ENCODE measurements around the gene MAP9. TPM values are rescaled to one million over a fixed set of nuclear protein-coding genes. Genes with fewer than 3 reads are reported as not detected.

Gene MAP9
- polyA plus RNA-seq, 1 experiment = 3.3 TPM

DNA sequence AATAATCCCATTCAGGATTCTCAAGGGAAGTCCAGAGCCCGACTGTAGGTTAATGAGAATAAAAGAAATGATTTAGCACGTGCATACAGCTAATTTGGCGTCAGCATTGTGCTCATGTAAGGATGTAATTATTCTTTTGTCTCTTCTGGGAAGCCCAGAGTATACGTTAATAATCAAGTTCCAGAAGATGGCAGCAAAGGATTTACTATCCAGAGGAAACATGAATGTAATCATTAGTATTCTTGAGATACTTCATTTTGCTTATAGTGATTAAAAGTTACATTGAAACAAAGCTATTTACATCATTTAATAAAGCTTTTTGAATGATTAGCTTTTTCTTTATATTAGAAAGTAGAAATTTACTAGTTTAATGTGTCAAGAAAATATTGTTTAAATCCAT is 27.1 kb upstream of the MAP9 start:
- TF ChIP-seq CTCF (IDR thresholded peaks at IDR 0.05; ENCODE audit: insufficient read depth, low read depth, low read length) = 0 out of 2 replicates have a peak, but pooled peaks have one; percentile 21
- POLR2A ChIA-PET = no interaction called here

GRCh38 chr4:155402941-155403340 is 26.2 kb upstream of the MAP9 start:
- CTCF ChIA-PET = interaction anchor here (0.7 to 2.9 kb wide), 5 partner anchors 11 to 696 kb away, joined by 3 to 8 read pairs (median 3); no protein-coding TSS in a partner anchor
- Histone ChIP-seq H3K27me3 (ENCODE audit: control insufficient read depth, insufficient read depth, low read length) (no peaks in the 10 kb centered on the region), H3K4me3 (ENCODE audit: low read depth, low read length) (no peak overlapping the region), H3K36me3 (ENCODE audit: control insufficient read depth, insufficient read depth, low read length) (no peaks in the 10 kb centered on the region)
- no peak for TF ChIP-seq CTCF (IDR thresholded peaks at IDR 0.05; ENCODE audit: insufficient read depth, low read depth, low read length)
- DNase-seq (ENCODE audit: low read depth) = no peak
- POLR2A ChIA-PET = no interaction called here

More for the DNA sequence above, 27.1 kb upstream of the MAP9 start:
- Histone ChIP-seq H3K4me3 (ENCODE audit: low read depth, low read length) (no peak overlapping the region), H3K36me3 (ENCODE audit: control insufficient read depth, insufficient read depth, low read length) (no peaks in the 10 kb centered on the region), H3K27me3 (ENCODE audit: control insufficient read depth, insufficient read depth, low read length) (no peaks in the 10 kb centered on the region)
- CTCF ChIA-PET = interaction anchor here (0.6 to 2.9 kb wide), 7 partner anchors 10 to 688 kb away, joined by 3 to 8 read pairs (median 4); partner anchors contain the start of gene CTSO
- no peak for DNase-seq (ENCODE audit: low read depth)

DNA sequence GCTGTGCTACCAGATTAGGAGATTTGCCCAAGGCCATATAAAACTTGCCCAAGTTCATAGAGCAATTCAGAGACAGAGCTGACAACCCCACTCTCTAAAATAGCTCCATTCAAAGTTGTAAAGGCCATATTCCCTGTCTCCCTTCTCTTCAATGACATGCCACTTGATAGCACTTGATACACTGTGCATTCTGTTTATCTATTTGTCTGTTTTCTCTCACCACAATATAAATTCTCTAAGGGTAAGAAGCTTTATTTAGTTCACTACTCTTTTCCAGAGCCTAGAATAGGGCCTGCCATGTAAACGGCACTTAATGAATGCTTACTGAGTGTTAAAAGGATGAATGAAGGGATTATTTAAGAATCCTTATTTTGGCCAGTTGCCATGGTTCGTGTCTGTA is 24.1 kb upstream of the MAP9 start:
- ChIA-PET CTCF (interaction anchor here (0.8 to 2.7 kb wide), 6 partner anchors 8 to 594 kb away, joined by 3 to 10 read pairs (median 4); no protein-coding TSS in a partner anchor), POLR2A (no interaction called here)
- no peak for DNase-seq (ENCODE audit: low read depth)
- no peak for TF ChIP-seq CTCF (IDR thresholded peaks at IDR 0.05; ENCODE audit: insufficient read depth, low read depth, low read length)
- no peak overlapping the region for H3K4me3 ChIP-seq (ENCODE audit: low read depth, low read length)
- H3K27me3 ChIP-seq (ENCODE audit: control insufficient read depth, insufficient read depth, low read length) = no peaks in the 10 kb centered on the region
- no peaks in the 10 kb centered on the region for H3K36me3 ChIP-seq (ENCODE audit: control insufficient read depth, insufficient read depth, low read length)

DNA sequence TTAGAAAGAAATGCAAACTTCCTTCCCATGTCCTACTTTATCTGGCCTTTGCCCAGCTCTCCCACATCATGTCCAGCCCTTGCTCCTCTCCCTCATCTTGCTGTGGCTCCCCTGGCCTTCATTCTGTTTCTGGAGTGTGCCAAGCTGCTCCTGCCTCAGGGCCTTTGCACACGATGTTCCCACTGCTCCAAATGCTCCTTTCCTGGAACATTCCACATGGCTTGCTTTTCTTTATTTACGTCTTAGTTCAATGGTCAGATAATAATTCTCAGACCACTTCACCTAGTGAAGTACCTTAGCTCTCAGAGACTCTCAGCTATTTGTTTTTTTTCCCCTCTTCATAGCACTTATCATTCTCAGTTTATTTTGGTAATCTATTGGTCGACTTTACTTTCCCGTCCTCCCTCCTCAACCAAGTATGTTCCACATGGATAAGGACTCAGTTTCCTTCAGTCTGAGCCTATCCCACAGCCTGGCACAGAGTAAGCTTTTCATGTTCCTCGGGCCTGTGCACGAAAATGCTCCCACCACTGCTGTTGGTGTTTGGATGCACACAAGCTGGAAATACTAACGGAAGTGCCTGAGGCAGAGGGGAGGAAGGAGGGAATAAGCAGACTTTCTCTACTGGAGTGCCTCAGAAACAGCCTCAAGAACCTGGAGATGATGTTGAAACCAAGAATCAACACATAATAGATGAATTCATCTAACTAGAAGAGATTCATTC is 23.4 kb upstream of the MAP9 start:
- Histone ChIP-seq H3K27me3 (ENCODE audit: control insufficient read depth, insufficient read depth, low read length) (no peaks in the 10 kb centered on the region), H3K4me3 (ENCODE audit: low read depth, low read length) (no peak overlapping the region), H3K36me3 (ENCODE audit: control insufficient read depth, insufficient read depth, low read length) (no peaks in the 10 kb centered on the region)
- ChIA-PET POLR2A (no interaction called here), CTCF (interaction anchor here (0.5 to 2.7 kb wide), 4 partner anchors 7 to 387 kb away, joined by 3 to 10 read pairs (median 4); no protein-coding TSS in a partner anchor)
- no peak for DNase-seq (ENCODE audit: low read depth)
- no peak for TF ChIP-seq CTCF (IDR thresholded peaks at IDR 0.05; ENCODE audit: insufficient read depth, low read depth, low read length)

- Histone ChIP-seq H3K36me3 (ENCODE audit: control insufficient read depth, insufficient read depth, low read length) (no peaks in the 10 kb centered on the region), H3K27me3 (ENCODE audit: control insufficient read depth, insufficient read depth, low read length) (no peaks in the 10 kb centered on the region), H3K4me3 (ENCODE audit: low read depth, low read length) (no peak overlapping the region)
- POLR2A ChIA-PET = no interaction called here
- CTCF ChIA-PET = interaction anchor here (0.9 kb wide), 1 partner anchor 8 kb away, joined by 3 read pairs; no protein-coding TSS in a partner anchor
- no peak for TF ChIP-seq CTCF (IDR thresholded peaks at IDR 0.05; ENCODE audit: insufficient read depth, low read depth, low read length)
- peak; percentile 47 for DNase-seq (ENCODE audit: low read depth)
These were observed 15.9 kb upstream of the MAP9 start for GRCh38 chr4:155392481-155393184.

Measured in BJ (cell line).